ENCODE data around the gene THAP3. TPM values are rescaled to one million over a fixed set of nuclear protein-coding genes. Genes with fewer than 3 reads are reported as not detected.

Gene THAP3
- total RNA-seq, 2 donors from 2014 or later = 13.0 to 22.4 TPM

GRCh38 chr1:6627031-6627430 is 2.4 kb downstream of the THAP3 start:
- TF ChIP-seq CTCF (conservative IDR thresholded peaks at IDR 0.05) = no peak
- Histone ChIP-seq H3K36me3 (ENCODE audit: control insufficient read depth, insufficient read depth, low read length) (peaks cover 57% of the 10 kb centered on the region), H3K9me3 (ENCODE audit: control insufficient read depth, low read length) (no peaks in the 10 kb centered on the region), H3K4me1 (ENCODE audit: control insufficient read depth, insufficient read depth, low read length) (no peaks in the 10 kb centered on the region), H3K4me3 (ENCODE audit: low read length) (no peak overlapping the region), H3K9ac (ENCODE audit: extremely low read depth, low read length, poor library complexity, severe bottlenecking) (no peak overlapping the region), H3K27ac (ENCODE audit: low read depth, low read length) (no peak overlapping the region), H3K27me3 (ENCODE audit: control insufficient read depth, insufficient read depth, low read length, poor library complexity, severe bottlenecking) (no peaks in the 10 kb centered on the region)
- 97 to 100% methylated on average over 4 to 9 of the region's 9 CpGs for WGBS, 2 experiments (ENCODE audit: insufficient coverage in 1 of 2, insufficient read length in 1 of 2)
- Mint-ChIP-seq H3K27ac (no peak overlapping the region), H3K36me3 (ENCODE audit: low read depth) (peaks cover 57% of the 10 kb centered on the region), H3K4me1 (no peaks in the 10 kb centered on the region), H3K4me3 (peak overlapping the region; percentile 76), H3K9me3 (peaks cover 4% of the 10 kb centered on the region), H3K27me3 (ENCODE audit: insufficient read depth) (no peaks in the 10 kb centered on the region)
- DNase-seq = no peak

GRCh38 chr1:6627841-6628545 is 3.3 kb downstream of the THAP3 start:
- peaks cover 54% of the 10 kb centered on the region for H3K36me3 Mint-ChIP-seq (ENCODE audit: low read depth)
- H3K4me1 ChIP-seq (ENCODE audit: control insufficient read depth, insufficient read depth, low read length) = no peaks in the 10 kb centered on the region
- no peaks in the 10 kb centered on the region for H3K9me3 ChIP-seq (ENCODE audit: control insufficient read depth, low read length)
- peaks cover 4% of the 10 kb centered on the region for H3K9me3 Mint-ChIP-seq
- no peaks in the 10 kb centered on the region for H3K27me3 ChIP-seq (ENCODE audit: control insufficient read depth, insufficient read depth, low read length, poor library complexity, severe bottlenecking)
- 93 to 96% methylated on average over 21 of the region's 21 CpGs for WGBS, 2 experiments (ENCODE audit: insufficient coverage in 1 of 2, insufficient read length in 1 of 2)
- peak overlapping the region; percentile 7 for H3K27ac Mint-ChIP-seq
- DNase-seq = no peak
- peaks cover 53% of the 10 kb centered on the region for H3K36me3 ChIP-seq (ENCODE audit: control insufficient read depth, insufficient read depth, low read length)
- no peak overlapping the region for H3K4me3 ChIP-seq (ENCODE audit: low read length)
- H3K9ac ChIP-seq (ENCODE audit: extremely low read depth, low read length, poor library complexity, severe bottlenecking) = no peak overlapping the region
- no peak overlapping the region for H3K4me3 Mint-ChIP-seq
- H3K27me3 Mint-ChIP-seq (ENCODE audit: insufficient read depth) = no peaks in the 10 kb centered on the region
- no peak overlapping the region for H3K27ac ChIP-seq (ENCODE audit: low read depth, low read length)
- H3K4me1 Mint-ChIP-seq = no peaks in the 10 kb centered on the region
- TF ChIP-seq CTCF (conservative IDR thresholded peaks at IDR 0.05) = no peak

- WGBS, 2 experiments (ENCODE audit: insufficient coverage in 1 of 2, insufficient read length in 1 of 2) = 90 to 96% methylated on average over 1 to 12 of the region's 12 CpGs
- DNase-seq = no peak
- Histone ChIP-seq H3K9me3 (ENCODE audit: control insufficient read depth, low read length) (no peaks in the 10 kb centered on the region), H3K27me3 (ENCODE audit: control insufficient read depth, insufficient read depth, low read length, poor library complexity, severe bottlenecking) (no peaks in the 10 kb centered on the region), H3K9ac (ENCODE audit: extremely low read depth, low read length, poor library complexity, severe bottlenecking) (no peak overlapping the region), H3K36me3 (ENCODE audit: control insufficient read depth, insufficient read depth, low read length) (peaks cover 52% of the 10 kb centered on the region), H3K4me1 (ENCODE audit: control insufficient read depth, insufficient read depth, low read length) (no peaks in the 10 kb centered on the region), H3K4me3 (ENCODE audit: low read length) (no peak overlapping the region), H3K27ac (ENCODE audit: low read depth, low read length) (no peak overlapping the region)
- Mint-ChIP-seq H3K9me3 (no peaks in the 10 kb centered on the region), H3K4me1 (no peaks in the 10 kb centered on the region), H3K36me3 (ENCODE audit: low read depth) (peaks cover 54% of the 10 kb centered on the region), H3K27me3 (ENCODE audit: insufficient read depth) (no peaks in the 10 kb centered on the region), H3K4me3 (no peak overlapping the region), H3K27ac (no peak overlapping the region)
- TF ChIP-seq CTCF (conservative IDR thresholded peaks at IDR 0.05) = no peak
These were observed 4.4 kb downstream of the THAP3 start for GRCh38 chr1:6628971-6629479.

Measured in endodermal cell (in vitro differentiated cells).